ENCODE measurements around the gene BOK. TPM values are rescaled to one million over a fixed set of nuclear protein-coding genes. Genes with fewer than 3 reads are reported as not detected.

BOK gene
- polyA plus RNA-seq, 1 donor: 15.1 TPM

DNA sequence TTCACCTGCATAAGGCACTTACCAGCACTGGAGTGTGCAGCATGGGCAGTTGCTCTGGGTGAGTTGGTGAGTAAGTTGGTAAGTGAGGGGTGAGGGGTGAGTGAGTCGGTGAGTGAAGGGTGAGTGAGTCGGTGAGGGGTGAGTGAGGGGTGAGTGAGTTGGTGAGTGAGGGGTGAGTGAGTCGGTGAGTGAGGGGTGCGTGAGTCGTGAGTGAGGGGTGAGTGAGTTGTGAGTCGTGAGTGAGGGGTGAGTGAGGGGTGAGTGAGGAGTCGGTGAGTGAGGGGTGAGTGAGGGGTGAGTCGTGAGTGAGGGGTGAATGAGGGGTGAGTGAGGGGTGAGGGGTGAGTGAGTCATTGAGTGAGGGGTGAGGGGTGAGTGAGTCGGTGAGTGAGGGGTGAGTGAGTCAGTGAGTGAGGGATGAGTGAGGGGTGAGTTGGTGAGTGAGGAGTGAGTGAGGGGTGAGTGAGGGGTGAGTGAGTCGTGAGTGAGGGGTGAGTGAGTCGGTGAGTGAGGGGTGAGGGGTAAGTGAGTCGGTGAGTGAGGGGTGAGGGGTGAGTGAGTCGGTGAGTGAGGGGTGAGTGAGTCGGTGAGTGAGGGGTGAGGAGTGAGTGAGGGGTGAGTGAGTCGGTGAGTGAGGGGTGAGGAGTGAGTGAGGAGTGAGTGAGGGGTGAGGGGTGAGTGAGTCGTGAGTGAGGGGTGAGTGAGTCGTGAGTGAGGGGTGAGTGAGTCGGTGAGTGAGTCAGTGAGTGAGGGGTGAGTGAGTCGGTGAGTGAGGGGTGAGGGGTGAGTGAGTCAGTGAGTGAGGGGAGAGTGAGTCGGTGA, 61.3 kb downstream of the BOK start:
- no peak for DNase-seq

- no peak for DNase-seq
Observed at GRCh38 chr2:241620419-241620769, 61.8 kb downstream of the BOK start.

Other genes starting within 250 kb of the BOK start
- gene HDLBP, start 243.1 kb upstream of the BOK start, polyA plus RNA-seq (ENCODE audit: insufficient read length): 375 TPM
- gene SEPTIN2, start 242.8 kb upstream of the BOK start, polyA plus RNA-seq (ENCODE audit: insufficient read length): 675 TPM
- 72.2 TPM for gene FARP2, start 202.5 kb upstream of the BOK start, polyA plus RNA-seq (ENCODE audit: insufficient read length)
- gene STK25, start 50.2 kb upstream of the BOK start, polyA plus RNA-seq (ENCODE audit: insufficient read length): 233 TPM
- 50.0 TPM for gene THAP4, start 78.4 kb downstream of the BOK start, polyA plus RNA-seq (ENCODE audit: insufficient read length)
- 105 TPM for gene ATG4B, start 78.9 kb downstream of the BOK start, polyA plus RNA-seq (ENCODE audit: insufficient read length)
- gene DTYMK, start 128.1 kb downstream of the BOK start, polyA plus RNA-seq (ENCODE audit: insufficient read length): 44.1 TPM
- 50.6 TPM for gene ING5, start 143.3 kb downstream of the BOK start, polyA plus RNA-seq (ENCODE audit: insufficient read length)
- gene D2HGDH, start 175.9 kb downstream of the BOK start, polyA plus RNA-seq (ENCODE audit: insufficient read length): 57.0 TPM
- 0.76 TPM for gene GAL3ST2, start 218.1 kb downstream of the BOK start, polyA plus RNA-seq (ENCODE audit: insufficient read length)